Liver (tissue), 9 donors: ENCODE data around the gene CD101. TPM values are rescaled to one million over a fixed set of nuclear protein-coding genes. Genes with fewer than 3 reads are reported as not detected.

Source experiments
- DNase-seq: peaks from one replicate; pipeline ENCODE4 v3.0.0-alpha.2; 2017; ENCODE audit warnings: low spot score
- H3K27ac ChIP-seq, 2 donors: one replicate each; pipeline ENCODE4 v1.7.0; 2013; ENCODE audit warnings: inconsistent platforms in 2 of 2, low read length in 2 of 2, control low read depth in 1 of 2, low read depth in 1 of 2, mild to moderate bottlenecking in 1 of 2
- H3K27me3 ChIP-seq, 4 donors: one replicate each; pipeline versions ENCODE4 v1.6.1 to v1.7.0; 2013; ENCODE audit warnings: low read length in 3 of 4, inconsistent platforms in 1 of 4, mild to moderate bottlenecking in 1 of 4, moderate library complexity in 1 of 4; ENCODE audit not compliant: control insufficient read depth in 4 of 4, insufficient read depth in 4 of 4
- H3K36me3 ChIP-seq, 4 donors: one replicate each; pipeline versions ENCODE4 v1.6.1 to v1.7.0; 2013; ENCODE audit warnings: low read length in 3 of 4, mild to moderate bottlenecking in 3 of 4, low read depth in 1 of 4, moderate library complexity in 1 of 4; ENCODE audit not compliant: control insufficient read depth in 4 of 4, insufficient read depth in 3 of 4
- H3K4me1 ChIP-seq, 4 donors: one replicate each; pipeline versions ENCODE4 v1.6.1 to v1.7.0; 2013; ENCODE audit warnings: low read length in 3 of 4, mild to moderate bottlenecking in 3 of 4, moderate library complexity in 1 of 4; ENCODE audit not compliant: control insufficient read depth in 4 of 4, insufficient read depth in 4 of 4
- H3K4me3 ChIP-seq, 3 donors: one replicate each; pipeline versions ENCODE4 v1.6.1 to v1.7.0; 2013; ENCODE audit warnings: low read length in 3 of 3, control low read depth in 1 of 3, low read depth in 1 of 3, mild to moderate bottlenecking in 1 of 3
- H3K9ac ChIP-seq, 2 donors: one replicate each; pipeline ENCODE4 v1.7.0; 2013; ENCODE audit warnings: low read length in 2 of 2, mild to moderate bottlenecking in 2 of 2, moderate library complexity in 2 of 2, control low read depth in 1 of 2, low read depth in 1 of 2
- H3K9me3 ChIP-seq, 4 donors: one replicate each; pipeline versions ENCODE4 v1.6.1 to v1.7.0; 2013; ENCODE audit warnings: low read length in 3 of 4; ENCODE audit not compliant: control insufficient read depth in 4 of 4
- EGR1 ChIP-seq, 2 donors: IDR thresholded peaks; 2 replicates each; pipeline ENCODE4 v1.6.1; 2016 to 2018; ENCODE audit warnings: antibody characterized with exemption in 2 of 2, low read depth in 2 of 2
- FOXA2 ChIP-seq: IDR thresholded peaks from 2 replicates; pipeline ENCODE4 v1.6.1; 2016; ENCODE audit warnings: antibody characterized with exemption
- GABPA ChIP-seq, 2 donors: IDR thresholded peaks in 1 of 2; conservative IDR thresholded peaks in 1 of 2; 2 replicates each; pipeline ENCODE4 v1.6.1; 2016; ENCODE audit warnings: antibody characterized with exemption in 2 of 2, mild to moderate bottlenecking in 1 of 2, moderate library complexity in 1 of 2
- HNF4A ChIP-seq, 2 donors: conservative IDR thresholded peaks; 2 replicates each; pipeline ENCODE4 v1.6.1; 2016; ENCODE audit warnings: antibody characterized with exemption in 2 of 2, mild to moderate bottlenecking in 2 of 2
- HNF4G ChIP-seq: IDR thresholded peaks from 2 replicates; pipeline ENCODE4 v1.6.1; 2016; ENCODE audit warnings: antibody characterized with exemption
- JUND ChIP-seq, 2 donors: IDR thresholded peaks; 2 replicates each; pipeline ENCODE4 v1.6.1; 2016; ENCODE audit warnings: antibody characterized with exemption in 2 of 2
- NR2F2 ChIP-seq: IDR thresholded peaks from 2 replicates; pipeline ENCODE4 v1.6.1; 2016; ENCODE audit warnings: antibody characterized with exemption
- RAD21 ChIP-seq, 2 donors: IDR thresholded peaks; 2 replicates each; pipeline ENCODE4 v1.6.1; 2016; ENCODE audit warnings: antibody characterized with exemption in 2 of 2, mild to moderate bottlenecking in 2 of 2
- RXRA ChIP-seq, 2 donors: IDR thresholded peaks; 2 replicates each; pipeline ENCODE4 v1.6.1; 2017 to 2018; ENCODE audit warnings: antibody characterized with exemption in 2 of 2, mild to moderate bottlenecking in 1 of 2
- SP1 ChIP-seq: IDR thresholded peaks from 2 replicates; pipeline ENCODE4 v1.6.1; 2018; ENCODE audit warnings: antibody characterized with exemption, mild to moderate bottlenecking
- TAF1 ChIP-seq: conservative IDR thresholded peaks from 2 replicates; pipeline ENCODE4 v1.6.1; 2016; ENCODE audit warnings: antibody characterized with exemption, mild to moderate bottlenecking
- YY1 ChIP-seq: IDR thresholded peaks from 2 replicates; pipeline ENCODE4 v1.6.1; 2016; ENCODE audit warnings: antibody characterized with exemption, mild to moderate bottlenecking
- WGBS: extraction: QIAGEN DNeasy Blood & Tissue Kit; methylation state at CpG from one replicate; pipeline ENCODE4 v1.1.7; 2013; 5-methylcytosine and 5-hydroxymethylcytosine counted together
- polyA plus RNA-seq, 2 donors: library from polyadenylated mRNA; stranded (reverse) in 1 of 2; unstranded in 1 of 2; fragments of 200-250 nt in 1 of 2; fragments of >200 nt in 1 of 2; fragmentation: Nextera tagmentation in 1 of 2; extraction: Ambion mirVana in 1 of 2; gene quantifications; one replicate each; pipeline versions ENCODE4 v1.2.1 to v1.2.3, GENCODE V29; 2013 to 2015
- total RNA-seq, 2 donors: library from RNA; depleted of rRNA; stranded (reverse); fragments of >200 nt; gene quantifications; one replicate each; pipeline ENCODE4 v1.2.3, GENCODE V29; 2014
- TF ChIP-seq, protein P1 (sequence below): IDR thresholded peaks from 2 replicates; pipeline ENCODE4 v1.6.1; 2016; ENCODE audit warnings: antibody characterized with exemption
- TF ChIP-seq, protein P2 (sequence below): fragments of 150-350 bp; IDR thresholded peaks from 2 replicates; pipeline ENCODE4 v1.5.1; 2017; ENCODE audit warnings: improper control_type of control experiment, low read depth, low read length; ENCODE audit not compliant: missing input control
- TF ChIP-seq, protein P3 (sequence below): IDR thresholded peaks from 2 replicates; pipeline ENCODE4 v1.6.1; 2016; ENCODE audit warnings: antibody characterized with exemption, mild to moderate bottlenecking
- TF ChIP-seq, protein P4 (sequence below): IDR thresholded peaks from 2 replicates; pipeline ENCODE4 v1.6.1; 2016; ENCODE audit warnings: antibody characterized with exemption
- donor health status: healthy.
- donor health status: healthy.
- donor health status: healthy.
- donor health status: healthy.
- donor health status: healthy.

The CD101 gene
- total and polyA plus RNA-seq, 4 donors: 0.24 to 2.0 (median 0.65) TPM

DNA sequence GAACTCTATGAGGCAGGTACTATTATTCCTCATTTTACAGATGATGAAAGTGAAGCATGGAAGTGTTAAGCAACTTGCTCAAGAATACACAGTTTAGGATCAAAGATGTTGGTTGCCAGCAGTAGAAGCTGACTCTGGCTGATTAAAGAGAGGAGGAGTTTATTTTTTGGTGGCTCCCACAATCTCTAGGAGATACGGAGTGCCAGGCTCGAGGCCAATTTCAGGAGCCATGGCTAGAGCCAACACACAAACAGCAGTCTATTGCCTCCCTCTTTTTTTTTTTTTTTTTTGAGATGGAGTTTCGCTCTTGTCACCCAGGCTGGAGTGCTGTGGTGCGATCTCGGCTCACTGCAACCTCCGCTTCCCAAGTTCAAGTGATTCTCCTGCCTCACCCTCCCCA lies 78.2 kb downstream of the CD101 start:
- H3K27ac ChIP-seq: no peak overlapping the region
- no peak for DNase-seq
- 97% methylated on average over 6 of the region's 6 CpGs for WGBS
- no peaks in the 10 kb centered on the region for H3K27me3 ChIP-seq
- H3K9ac ChIP-seq: no peak overlapping the region
- H3K9me3 ChIP-seq: no peaks in the 10 kb centered on the region
- H3K36me3 ChIP-seq: peaks cover 5 to 31% (median 19%) of the 10 kb centered on the region in 4 donors
- H3K4me3 ChIP-seq: no peak overlapping the region
- TF ChIP-seq JUND (IDR thresholded peaks at IDR 0.05): no peak
- TF ChIP-seq, protein P1, sequence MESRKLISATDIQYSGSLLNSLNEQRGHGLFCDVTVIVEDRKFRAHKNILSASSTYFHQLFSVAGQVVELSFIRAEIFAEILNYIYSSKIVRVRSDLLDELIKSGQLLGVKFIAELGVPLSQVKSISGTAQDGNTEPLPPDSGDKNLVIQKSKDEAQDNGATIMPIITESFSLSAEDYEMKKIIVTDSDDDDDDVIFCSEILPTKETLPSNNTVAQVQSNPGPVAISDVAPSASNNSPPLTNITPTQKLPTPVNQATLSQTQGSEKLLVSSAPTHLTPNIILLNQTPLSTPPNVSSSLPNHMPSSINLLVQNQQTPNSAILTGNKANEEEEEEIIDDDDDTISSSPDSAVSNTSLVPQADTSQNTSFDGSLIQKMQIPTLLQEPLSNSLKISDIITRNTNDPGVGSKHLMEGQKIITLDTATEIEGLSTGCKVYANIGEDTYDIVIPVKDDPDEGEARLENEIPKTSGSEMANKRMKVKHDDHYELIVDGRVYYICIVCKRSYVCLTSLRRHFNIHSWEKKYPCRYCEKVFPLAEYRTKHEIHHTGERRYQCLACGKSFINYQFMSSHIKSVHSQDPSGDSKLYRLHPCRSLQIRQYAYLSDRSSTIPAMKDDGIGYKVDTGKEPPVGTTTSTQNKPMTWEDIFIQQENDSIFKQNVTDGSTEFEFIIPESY: no peak
- TF ChIP-seq HNF4G: no peak
- no peak for TF ChIP-seq SP1
- no peak for TF ChIP-seq GABPA (IDR thresholded peaks at IDR 0.05 in 1 of 2, conservative IDR thresholded peaks at IDR 0.05 in 1 of 2)
- TF ChIP-seq, protein P2, sequence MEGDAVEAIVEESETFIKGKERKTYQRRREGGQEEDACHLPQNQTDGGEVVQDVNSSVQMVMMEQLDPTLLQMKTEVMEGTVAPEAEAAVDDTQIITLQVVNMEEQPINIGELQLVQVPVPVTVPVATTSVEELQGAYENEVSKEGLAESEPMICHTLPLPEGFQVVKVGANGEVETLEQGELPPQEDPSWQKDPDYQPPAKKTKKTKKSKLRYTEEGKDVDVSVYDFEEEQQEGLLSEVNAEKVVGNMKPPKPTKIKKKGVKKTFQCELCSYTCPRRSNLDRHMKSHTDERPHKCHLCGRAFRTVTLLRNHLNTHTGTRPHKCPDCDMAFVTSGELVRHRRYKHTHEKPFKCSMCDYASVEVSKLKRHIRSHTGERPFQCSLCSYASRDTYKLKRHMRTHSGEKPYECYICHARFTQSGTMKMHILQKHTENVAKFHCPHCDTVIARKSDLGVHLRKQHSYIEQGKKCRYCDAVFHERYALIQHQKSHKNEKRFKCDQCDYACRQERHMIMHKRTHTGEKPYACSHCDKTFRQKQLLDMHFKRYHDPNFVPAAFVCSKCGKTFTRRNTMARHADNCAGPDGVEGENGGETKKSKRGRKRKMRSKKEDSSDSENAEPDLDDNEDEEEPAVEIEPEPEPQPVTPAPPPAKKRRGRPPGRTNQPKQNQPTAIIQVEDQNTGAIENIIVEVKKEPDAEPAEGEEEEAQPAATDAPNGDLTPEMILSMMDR: no peak
- TF ChIP-seq RXRA (IDR thresholded peaks at IDR 0.05): no peak
- no peak for TF ChIP-seq HNF4A (conservative IDR thresholded peaks at IDR 0.05)
- TF ChIP-seq, protein P3, sequence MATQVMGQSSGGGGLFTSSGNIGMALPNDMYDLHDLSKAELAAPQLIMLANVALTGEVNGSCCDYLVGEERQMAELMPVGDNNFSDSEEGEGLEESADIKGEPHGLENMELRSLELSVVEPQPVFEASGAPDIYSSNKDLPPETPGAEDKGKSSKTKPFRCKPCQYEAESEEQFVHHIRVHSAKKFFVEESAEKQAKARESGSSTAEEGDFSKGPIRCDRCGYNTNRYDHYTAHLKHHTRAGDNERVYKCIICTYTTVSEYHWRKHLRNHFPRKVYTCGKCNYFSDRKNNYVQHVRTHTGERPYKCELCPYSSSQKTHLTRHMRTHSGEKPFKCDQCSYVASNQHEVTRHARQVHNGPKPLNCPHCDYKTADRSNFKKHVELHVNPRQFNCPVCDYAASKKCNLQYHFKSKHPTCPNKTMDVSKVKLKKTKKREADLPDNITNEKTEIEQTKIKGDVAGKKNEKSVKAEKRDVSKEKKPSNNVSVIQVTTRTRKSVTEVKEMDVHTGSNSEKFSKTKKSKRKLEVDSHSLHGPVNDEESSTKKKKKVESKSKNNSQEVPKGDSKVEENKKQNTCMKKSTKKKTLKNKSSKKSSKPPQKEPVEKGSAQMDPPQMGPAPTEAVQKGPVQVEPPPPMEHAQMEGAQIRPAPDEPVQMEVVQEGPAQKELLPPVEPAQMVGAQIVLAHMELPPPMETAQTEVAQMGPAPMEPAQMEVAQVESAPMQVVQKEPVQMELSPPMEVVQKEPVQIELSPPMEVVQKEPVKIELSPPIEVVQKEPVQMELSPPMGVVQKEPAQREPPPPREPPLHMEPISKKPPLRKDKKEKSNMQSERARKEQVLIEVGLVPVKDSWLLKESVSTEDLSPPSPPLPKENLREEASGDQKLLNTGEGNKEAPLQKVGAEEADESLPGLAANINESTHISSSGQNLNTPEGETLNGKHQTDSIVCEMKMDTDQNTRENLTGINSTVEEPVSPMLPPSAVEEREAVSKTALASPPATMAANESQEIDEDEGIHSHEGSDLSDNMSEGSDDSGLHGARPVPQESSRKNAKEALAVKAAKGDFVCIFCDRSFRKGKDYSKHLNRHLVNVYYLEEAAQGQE: no peak
- no peak for TF ChIP-seq TAF1
- TF ChIP-seq YY1: no peak
- no peaks in the 10 kb centered on the region for H3K4me1 ChIP-seq

DNA sequence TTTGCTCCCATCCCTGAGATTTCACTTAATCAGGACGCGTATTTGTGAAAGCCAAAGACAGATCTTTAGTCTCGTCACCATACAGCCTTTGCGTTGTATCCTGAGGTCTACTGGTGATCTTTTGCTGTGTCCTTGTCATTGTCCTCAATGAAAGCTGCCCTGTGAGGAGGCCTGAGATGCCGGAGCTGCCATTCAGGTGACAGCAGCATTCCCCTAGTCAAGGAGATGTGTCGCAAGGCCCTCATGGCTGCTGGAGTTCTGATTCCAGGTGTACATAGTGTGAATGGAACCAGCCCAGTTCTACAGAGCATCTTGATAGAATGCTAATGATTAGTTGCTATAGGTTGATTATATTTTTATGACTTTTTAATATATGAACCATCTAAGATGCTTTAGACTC lies 82.7 kb downstream of the CD101 start:
- Histone ChIP-seq H3K9me3 (no peaks in the 10 kb centered on the region), H3K4me3 (no peak overlapping the region), H3K27me3 (no peaks in the 10 kb centered on the region), H3K4me1 (no peaks in the 10 kb centered on the region), H3K36me3 (peaks cover 0 to 11% (median 3%) of the 10 kb centered on the region in 4 donors), H3K27ac (no peak overlapping the region), H3K9ac (no peak overlapping the region)
- DNase-seq: no peak
- 82% methylated on average over 6 of the region's 6 CpGs for WGBS
- TF ChIP-seq RXRA (IDR thresholded peaks at IDR 0.05) (no peak), FOXA2 (no peak), JUND (IDR thresholded peaks at IDR 0.05) (no peak), RAD21 (IDR thresholded peaks at IDR 0.05) (no peak), NR2F2 (no peak), SP1 (no peak), EGR1 (IDR thresholded peaks at IDR 0.05; ENCODE audit: low read depth in 2 of 2) (no peak), YY1 (no peak)
- TF ChIP-seq, protein P2: no peak
- TF ChIP-seq, protein P3: no peak
- TF ChIP-seq, protein P1: no peak
- TF ChIP-seq, protein P4, sequence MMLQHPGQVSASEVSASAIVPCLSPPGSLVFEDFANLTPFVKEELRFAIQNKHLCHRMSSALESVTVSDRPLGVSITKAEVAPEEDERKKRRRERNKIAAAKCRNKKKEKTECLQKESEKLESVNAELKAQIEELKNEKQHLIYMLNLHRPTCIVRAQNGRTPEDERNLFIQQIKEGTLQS: no peak
